Glomerular visceral epithelial cell (primary cell): Measurements from ENCODE around the gene CCR7.

Source experiments
- DNase-seq: peaks from one replicate; pipeline ENCODE4 v3.0.0-alpha.2; 2016; ENCODE audit errors: extremely low spot score

The CCR7 gene

DNA sequence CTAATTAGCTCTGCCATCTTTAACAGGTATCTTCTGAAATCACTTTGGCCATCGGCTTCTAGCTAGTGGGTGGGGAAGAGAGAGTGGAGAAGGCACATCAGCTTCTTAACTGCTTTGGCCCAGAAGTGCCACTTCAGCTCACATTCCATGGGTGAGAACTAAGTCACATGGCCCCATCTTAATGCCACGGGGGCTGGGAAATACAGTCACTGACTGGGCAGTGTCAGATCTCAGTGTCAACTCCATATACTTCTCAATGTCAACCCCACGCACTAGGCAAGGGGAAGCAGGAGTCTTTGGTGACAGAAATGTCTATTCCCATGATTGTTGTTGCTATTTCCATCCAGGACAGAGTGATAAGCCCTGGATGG is 29.4 kb downstream of the CCR7 start:
- DNase-seq, result no peak

- DNase-seq, result no peak
These were observed 29.8 kb downstream of the CCR7 start for GRCh38 chr17:40535438-40535837.

GRCh38 chr17:40534371-40535189 is 30.7 kb downstream of the CCR7 start:
- no peak for DNase-seq

DNA sequence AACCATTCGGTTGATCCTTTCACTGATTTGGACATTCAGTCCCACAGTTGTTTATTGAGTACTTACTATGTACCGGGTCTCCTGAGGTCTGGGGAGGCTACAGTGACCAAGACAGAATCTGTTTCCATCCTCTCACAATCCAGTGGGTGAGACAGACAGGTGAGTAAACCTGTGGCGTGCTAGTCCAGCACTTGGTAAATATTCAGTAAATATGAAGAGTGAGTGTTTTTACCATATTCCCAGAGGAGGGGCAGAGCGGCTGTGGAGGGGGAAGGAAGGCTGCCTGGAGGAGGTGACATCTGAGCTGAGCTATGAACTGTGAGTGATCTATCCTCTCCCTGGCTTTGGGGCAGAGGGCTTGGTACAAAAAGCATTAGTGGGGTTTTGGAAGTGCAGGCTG is 31.4 kb downstream of the CCR7 start:
- DNase-seq, result no peak

DNA sequence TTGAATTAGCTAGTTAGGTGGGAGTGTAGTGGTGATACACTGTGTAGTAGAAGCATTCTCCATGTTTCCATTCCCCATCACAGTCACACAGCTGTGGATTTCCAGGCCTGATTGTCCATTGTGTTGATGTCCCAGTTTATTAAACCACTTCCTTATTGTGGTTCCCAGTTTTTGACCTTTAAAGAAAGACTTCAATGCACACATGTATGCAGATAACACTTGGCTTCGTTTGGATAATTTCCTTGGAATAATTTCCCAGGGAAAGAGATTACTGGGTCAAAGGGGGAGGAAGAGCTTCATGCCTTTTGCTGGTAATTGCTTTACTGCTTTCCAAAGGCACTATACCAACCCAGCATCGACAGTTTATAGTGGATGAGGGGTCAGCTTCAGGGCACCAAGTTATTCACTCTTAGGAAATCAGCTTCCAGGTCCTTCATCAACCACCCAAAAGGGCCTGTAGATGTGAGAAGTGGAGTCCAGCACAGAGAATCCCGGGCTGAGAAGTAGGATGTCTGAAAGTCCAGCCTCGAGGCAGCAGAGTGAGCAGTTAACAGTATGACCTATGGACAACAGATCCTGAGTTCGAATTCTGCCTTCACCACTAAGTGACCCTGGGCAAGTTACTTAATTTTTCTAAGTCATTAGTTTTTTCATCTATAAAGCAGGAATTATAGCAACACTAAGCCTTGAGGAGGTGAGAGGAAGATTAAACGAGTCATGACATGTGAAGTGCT is 32.6 kb downstream of the CCR7 start:
- no peak for DNase-seq

DNA sequence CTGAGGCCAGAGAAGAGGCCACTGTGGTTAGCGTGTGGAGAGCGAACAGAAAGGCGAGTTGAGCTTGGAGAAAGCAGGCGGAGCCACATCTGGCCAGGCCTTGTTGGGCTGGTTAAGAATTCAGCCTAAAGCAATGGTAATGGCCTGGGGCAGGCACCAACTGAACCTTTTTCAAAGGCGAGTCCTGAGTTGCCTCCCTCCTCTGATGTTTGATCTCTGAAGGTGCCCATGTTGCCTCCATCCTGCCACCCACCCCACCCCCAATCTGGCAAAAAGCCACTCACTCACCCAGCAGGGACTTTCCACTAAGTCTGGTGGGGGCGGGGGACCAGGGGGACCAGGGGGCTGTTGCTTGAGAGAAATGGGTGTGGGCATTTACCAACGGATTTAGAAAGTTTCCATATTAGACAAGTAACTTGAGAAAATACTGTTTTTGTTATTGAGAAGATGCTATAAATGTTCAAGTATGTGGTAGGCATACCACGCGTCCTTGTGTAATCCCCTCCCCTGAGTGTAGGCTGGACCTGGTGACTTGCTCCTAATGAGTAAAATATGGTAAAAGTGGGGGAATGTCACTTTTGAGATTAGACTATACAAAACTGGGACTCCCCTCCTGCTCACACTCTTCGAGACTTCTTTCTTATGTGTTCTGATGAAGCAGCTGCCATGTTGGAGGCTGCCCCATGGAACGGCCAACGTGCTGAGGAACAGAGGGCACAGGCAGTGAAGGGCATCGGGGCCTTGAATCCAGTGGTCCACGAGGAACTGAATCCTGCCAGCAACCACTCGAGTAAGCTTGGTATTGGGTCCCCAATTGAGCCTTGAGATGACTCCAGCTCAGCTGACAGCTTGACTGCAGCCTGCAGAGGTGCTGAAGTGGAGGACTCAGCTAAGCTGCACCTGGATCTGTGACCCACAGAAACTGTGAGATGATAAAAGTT is 34.0 kb downstream of the CCR7 start:
- no peak for DNase-seq

- DNase-seq, result no peak
These were observed 34.7 kb downstream of the CCR7 start for GRCh38 chr17:40530531-40530994.

GRCh38 chr17:40529991-40530390 is 35.3 kb downstream of the CCR7 start:
- no peak for DNase-seq

GRCh38 chr17:40528692-40529417 is 36.4 kb downstream of the CCR7 start:
- no peak for DNase-seq

DNA sequence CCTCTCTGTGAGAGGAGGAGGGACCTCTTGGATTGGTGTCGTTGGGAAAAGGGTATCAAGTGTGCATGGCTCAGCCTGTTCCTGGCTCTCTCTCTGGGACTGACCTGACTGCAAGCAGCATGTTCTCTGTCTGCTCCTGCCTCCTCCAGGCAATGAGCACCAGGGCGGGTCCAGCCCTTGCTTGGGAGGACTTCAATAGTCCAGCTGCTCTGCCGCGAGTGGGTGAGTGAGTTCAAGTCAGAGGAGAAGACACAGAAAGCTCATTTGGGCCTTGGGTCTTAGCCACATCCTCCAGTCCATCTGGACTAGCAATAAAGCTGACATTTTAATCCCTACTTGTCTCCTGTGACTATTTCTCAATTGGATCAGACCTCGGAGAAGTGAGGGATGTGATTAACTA is 38.6 kb downstream of the CCR7 start:
- no peak for DNase-seq

DNA sequence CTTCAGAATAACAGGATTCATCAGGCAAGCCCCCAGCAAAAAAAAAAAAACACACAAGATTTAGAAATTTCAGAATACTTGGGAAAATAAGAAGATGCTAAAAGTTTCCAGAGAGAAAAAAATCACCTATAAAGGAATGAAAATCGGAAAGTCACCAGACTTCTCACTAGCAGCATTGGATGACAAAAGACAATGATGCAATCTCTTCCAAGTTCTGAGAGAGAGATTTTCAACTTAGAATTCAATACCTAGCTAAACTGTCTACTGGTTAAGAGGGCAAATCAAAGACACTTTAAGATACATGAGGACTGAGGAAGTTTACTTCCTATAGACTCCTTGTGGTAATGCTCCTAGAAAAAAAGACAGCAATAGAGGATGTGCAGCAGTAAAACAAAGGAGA is 40.0 kb downstream of the CCR7 start:
- DNase-seq, result no peak

GRCh38 chr17:40524243-40524965 is 40.9 kb downstream of the CCR7 start:
- DNase-seq, result no peak

GRCh38 chr17:40522961-40523310 is 42.3 kb downstream of the CCR7 start:
- DNase-seq, result no peak

GRCh38 chr17:40522250-40522960 is 42.9 kb downstream of the CCR7 start:
- DNase-seq, result no peak

DNA sequence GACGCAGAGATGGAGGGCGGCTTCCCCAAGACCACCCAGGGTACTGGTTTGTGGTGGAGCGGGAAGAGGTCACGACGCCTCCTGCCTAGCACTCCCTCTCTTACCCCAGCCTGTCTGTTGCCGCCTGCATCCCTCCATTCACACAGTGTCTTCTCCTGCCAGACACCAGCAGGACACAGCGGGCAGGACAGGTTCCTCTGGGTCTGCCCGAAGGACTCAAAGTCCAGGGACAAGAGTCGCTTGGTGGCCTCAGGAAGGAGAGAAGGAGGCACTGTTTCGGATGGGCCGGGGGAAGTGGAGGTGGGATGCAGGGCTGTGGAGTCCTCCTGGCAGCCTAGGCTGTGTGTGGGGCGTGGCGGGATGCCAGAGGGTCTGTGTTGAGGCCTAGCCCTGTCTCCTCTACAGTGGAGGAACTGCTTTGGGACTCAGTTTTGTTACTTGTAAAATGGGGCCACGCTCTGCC is 44.2 kb downstream of the CCR7 start:
- DNase-seq, result no peak

- no peak for DNase-seq
These were observed 46.0 kb downstream of the CCR7 start for GRCh38 chr17:40519089-40519775.

- peak; percentile 77 for DNase-seq
These were observed 46.7 kb downstream of the CCR7 start for GRCh38 chr17:40518401-40519088.

- DNase-seq, result no peak
These were observed 47.3 kb downstream of the CCR7 start for GRCh38 chr17:40517981-40518380.

GRCh38 chr17:40517286-40517662 is 48.0 kb downstream of the CCR7 start:
- DNase-seq, result no peak
